Duodenal mucosa (tissue), 2 donors: ENCODE measurements around the gene PRRT1.

ENCODE experiments used
- H3K27ac ChIP-seq: one replicate; pipeline ENCODE4 v1.7.0; 2013; ENCODE audit warnings: low read depth, low read length
- H3K27me3 ChIP-seq, 2 donors: one replicate each; pipeline ENCODE4 v1.7.0; 2013; ENCODE audit warnings: low read length in 2 of 2, control low read depth in 1 of 2; ENCODE audit not compliant: insufficient read depth in 2 of 2, control insufficient read depth in 1 of 2
- H3K36me3 ChIP-seq, 2 donors: one replicate each; pipeline ENCODE4 v1.7.0; 2013; ENCODE audit warnings: low read length in 2 of 2, control low read depth in 1 of 2; ENCODE audit not compliant: insufficient read depth in 2 of 2, control insufficient read depth in 1 of 2
- H3K4me1 ChIP-seq, 2 donors: one replicate each; pipeline ENCODE4 v1.7.0; 2013; ENCODE audit warnings: low read length in 2 of 2, control low read depth in 1 of 2; ENCODE audit not compliant: insufficient read depth in 2 of 2, control insufficient read depth in 1 of 2
- H3K4me3 ChIP-seq, 2 donors: one replicate each; pipeline ENCODE4 v1.7.0; 2013; ENCODE audit warnings: low read length in 2 of 2, low read depth in 1 of 2
- H3K9ac ChIP-seq, 2 donors: one replicate each; pipeline ENCODE4 v1.7.0; 2013; ENCODE audit warnings: low read length in 2 of 2, low read depth in 1 of 2
- H3K9me3 ChIP-seq, 2 donors: one replicate each; pipeline ENCODE4 v1.7.0; 2013; ENCODE audit warnings: low read length in 2 of 2, control low read depth in 1 of 2; ENCODE audit not compliant: control insufficient read depth in 1 of 2

PRRT1 gene

GRCh38 chr6:32137454-32137853 lies 14.3 kb downstream of the PRRT1 start:
- Histone ChIP-seq H3K4me1 (peaks cover 0 to 12% of the 10 kb centered on the region in 2 donors), H3K9ac (no peak overlapping the region), H3K27ac (no peak overlapping the region), H3K27me3 (no peaks in the 10 kb centered on the region), H3K4me3 (no peak overlapping the region), H3K9me3 (no peaks in the 10 kb centered on the region), H3K36me3 (no peaks in the 10 kb centered on the region)

DNA sequence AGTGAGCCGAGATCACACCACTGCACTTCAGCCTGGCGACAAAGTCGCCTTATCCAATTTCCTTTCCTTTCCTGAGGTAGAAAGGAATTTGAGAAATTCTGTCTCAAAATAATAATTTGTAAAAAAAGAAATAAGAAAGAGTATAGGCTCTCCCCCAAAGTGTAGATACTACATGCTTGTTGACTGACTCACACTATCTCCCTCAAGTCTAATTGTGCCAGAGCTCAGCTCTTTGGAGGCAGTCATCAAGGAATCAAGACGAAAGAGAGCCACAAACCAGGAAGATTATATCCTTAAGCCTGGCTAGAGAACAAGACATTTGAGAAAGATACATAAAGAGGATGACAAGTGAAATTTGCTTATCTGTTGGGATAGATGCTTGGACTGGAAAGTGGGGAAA lies 18.0 kb downstream of the PRRT1 start:
- no peaks in the 10 kb centered on the region for H3K27me3 ChIP-seq

GRCh38 chr6:32132110-32132509 lies 19.6 kb downstream of the PRRT1 start:
- Histone ChIP-seq H3K4me3 (no peak overlapping the region), H3K27ac (no peak overlapping the region), H3K36me3 (no peaks in the 10 kb centered on the region), H3K9me3 (no peaks in the 10 kb centered on the region), H3K4me1 (peaks cover 15 to 21% of the 10 kb centered on the region in 2 donors), H3K9ac (no peak overlapping the region), H3K27me3 (no peaks in the 10 kb centered on the region)

More for the DNA sequence above, 18.0 kb downstream of the PRRT1 start:
- peaks cover 6 to 11% of the 10 kb centered on the region in 2 donors for H3K4me1 ChIP-seq
- H3K4me3 ChIP-seq, result no peak overlapping the region
- H3K36me3 ChIP-seq, result no peaks in the 10 kb centered on the region
- no peaks in the 10 kb centered on the region for H3K9me3 ChIP-seq
- no peak overlapping the region for H3K9ac ChIP-seq
- H3K27ac ChIP-seq, result no peak overlapping the region

GRCh38 chr6:32131439-32131948 lies 20.2 kb downstream of the PRRT1 start:
- Histone ChIP-seq H3K9me3 (no peaks in the 10 kb centered on the region), H3K4me1 (peaks cover 20 to 25% of the 10 kb centered on the region in 2 donors), H3K4me3 (no peak overlapping the region), H3K27me3 (no peaks in the 10 kb centered on the region), H3K36me3 (no peaks in the 10 kb centered on the region), H3K9ac (no peak overlapping the region), H3K27ac (no peak overlapping the region)

DNA sequence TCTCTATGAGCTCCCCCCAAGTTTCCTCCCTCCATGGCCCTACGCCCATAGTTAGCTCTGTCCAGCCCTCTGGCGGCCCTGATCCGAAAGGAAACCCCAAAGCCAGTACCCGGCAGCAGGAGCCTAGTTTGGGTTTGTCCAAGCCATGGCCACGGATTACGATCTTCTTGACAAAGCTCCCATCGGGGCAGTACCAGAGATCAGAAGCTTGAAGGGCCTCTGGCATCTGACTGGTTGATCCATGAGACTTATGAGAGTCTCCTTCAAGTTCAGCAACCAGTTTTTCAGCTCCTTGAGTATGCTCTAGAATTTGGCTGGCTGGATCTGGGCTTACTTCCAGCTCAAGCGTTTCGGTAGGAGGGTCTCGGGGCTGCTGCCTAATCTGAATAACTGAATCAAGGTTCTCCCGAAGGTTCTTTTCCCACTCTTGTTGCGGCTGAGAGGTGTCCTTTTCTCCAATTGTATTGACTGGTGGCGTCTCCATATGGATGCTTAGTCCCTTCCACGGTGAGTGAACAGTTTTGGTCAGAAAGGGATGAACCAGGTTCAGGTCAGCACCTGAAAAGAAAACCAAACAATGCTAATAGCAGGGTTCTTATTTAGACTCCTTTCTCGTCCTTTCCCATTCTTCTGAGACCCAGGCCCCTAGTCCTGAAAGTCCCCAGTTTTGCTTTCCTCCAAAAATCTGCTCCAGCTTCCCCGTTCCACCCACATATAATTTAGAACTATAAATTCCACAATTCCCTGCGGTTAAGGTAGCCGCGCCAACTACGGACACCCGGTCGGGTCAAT lies 22.2 kb downstream of the PRRT1 start:
- H3K9ac ChIP-seq, result peak overlapping the region; percentile 40 to 52
- no peaks in the 10 kb centered on the region for H3K9me3 ChIP-seq
- H3K4me3 ChIP-seq, result peak overlapping the region; percentile 79 to 81
- H3K27ac ChIP-seq, result peak overlapping the region; percentile 87
- H3K27me3 ChIP-seq, result no peaks in the 10 kb centered on the region
- H3K36me3 ChIP-seq, result peaks cover 6 to 10% of the 10 kb centered on the region in 2 donors
- H3K4me1 ChIP-seq, result peaks cover 20 to 25% of the 10 kb centered on the region in 2 donors

GRCh38 chr6:32128751-32129296 lies 22.9 kb downstream of the PRRT1 start:
- peaks cover 6 to 15% of the 10 kb centered on the region in 2 donors for H3K36me3 ChIP-seq
- peak overlapping the region in 1 of 2 donors; percentile 52 for H3K9ac ChIP-seq
- no peak overlapping the region for H3K27ac ChIP-seq
- no peaks in the 10 kb centered on the region for H3K9me3 ChIP-seq
- H3K4me3 ChIP-seq, result peak overlapping the region; percentile 79 to 81
- no peaks in the 10 kb centered on the region for H3K27me3 ChIP-seq
- H3K4me1 ChIP-seq, result peaks cover 20 to 25% of the 10 kb centered on the region in 2 donors

DNA sequence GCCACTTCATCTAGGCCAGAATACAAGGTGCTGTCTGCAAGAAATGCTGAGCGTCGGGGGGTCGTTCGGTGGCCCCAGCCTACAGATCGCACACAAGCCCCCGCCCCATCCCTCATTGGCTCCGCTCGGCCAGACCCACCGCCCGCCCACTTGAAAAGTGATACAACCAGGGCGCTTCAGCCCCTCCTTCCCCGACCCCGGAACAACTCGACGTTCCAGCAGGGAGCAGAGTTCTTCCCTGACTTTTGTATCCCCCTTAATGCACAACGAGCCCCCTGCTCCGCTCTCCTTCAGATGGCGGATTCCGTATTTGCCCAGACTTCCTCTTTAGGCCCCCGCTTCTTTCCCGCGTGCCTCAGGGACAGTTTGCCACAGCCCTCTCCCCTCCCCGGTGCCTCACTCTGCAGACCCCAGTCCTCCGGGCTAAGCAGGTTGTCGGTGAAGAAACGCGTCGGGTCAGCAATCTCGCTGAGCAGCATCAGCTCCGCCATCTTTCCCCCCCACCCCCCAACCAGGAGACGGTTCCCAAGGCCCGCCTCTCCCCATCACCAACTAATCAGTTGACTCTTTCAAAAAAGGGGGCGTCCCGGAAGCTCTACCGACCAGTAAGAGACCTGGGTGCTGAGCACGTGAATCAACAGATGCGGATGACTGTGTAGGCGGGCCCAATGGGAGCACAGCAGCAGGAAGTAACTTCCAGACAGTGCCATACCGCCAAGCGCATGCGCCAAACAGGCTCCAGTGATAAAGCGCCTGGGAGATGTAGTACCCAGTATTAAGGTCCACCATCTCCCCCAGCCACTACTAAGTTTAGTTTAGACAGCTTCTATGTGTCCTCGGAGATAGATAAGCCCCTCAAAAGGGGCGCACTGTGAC lies 23.8 kb downstream of the PRRT1 start, which contains the start of gene ATF6B:
Gene ATF6B, minus strand, starts transcription at position 530 of the 876 bp plus-strand sequence. Its CDS starts 39 bp downstream, at position 491.
- Histone ChIP-seq H3K36me3 (peaks cover 6 to 22% of the 10 kb centered on the region in 2 donors), H3K27me3 (no peaks in the 10 kb centered on the region), H3K9me3 (no peaks in the 10 kb centered on the region), H3K4me1 (peaks cover 20 to 25% of the 10 kb centered on the region in 2 donors), H3K27ac (peak within 1 kb of the TSS; percentile 76), H3K4me3 (peak within 1 kb of the TSS; percentile 88 to 90), H3K9ac (peak within 1 kb of the TSS; percentile 79 to 88)

GRCh38 chr6:32127409-32127716 lies 24.4 kb downstream of the PRRT1 start:
- Histone ChIP-seq H3K27ac (peak overlapping the region; percentile 76), H3K4me3 (peak overlapping the region; percentile 88 to 90), H3K36me3 (peaks cover 6 to 25% of the 10 kb centered on the region in 2 donors), H3K9ac (peak overlapping the region; percentile 79 to 88), H3K4me1 (peaks cover 20 to 25% of the 10 kb centered on the region in 2 donors), H3K27me3 (no peaks in the 10 kb centered on the region), H3K9me3 (no peaks in the 10 kb centered on the region)

GRCh38 chr6:32126880-32127279 lies 24.9 kb downstream of the PRRT1 start:
- no peaks in the 10 kb centered on the region for H3K9me3 ChIP-seq
- peaks cover 20 to 25% of the 10 kb centered on the region in 2 donors for H3K4me1 ChIP-seq
- no peaks in the 10 kb centered on the region for H3K27me3 ChIP-seq
- peaks cover 9 to 30% of the 10 kb centered on the region in 2 donors for H3K36me3 ChIP-seq
- no peak overlapping the region for H3K27ac ChIP-seq
- H3K4me3 ChIP-seq, result peak overlapping the region; percentile 88 to 90
- H3K9ac ChIP-seq, result peak overlapping the region; percentile 79 to 88
